Measurements from ENCODE around the gene DLX6.

DLX6 gene

DNA sequence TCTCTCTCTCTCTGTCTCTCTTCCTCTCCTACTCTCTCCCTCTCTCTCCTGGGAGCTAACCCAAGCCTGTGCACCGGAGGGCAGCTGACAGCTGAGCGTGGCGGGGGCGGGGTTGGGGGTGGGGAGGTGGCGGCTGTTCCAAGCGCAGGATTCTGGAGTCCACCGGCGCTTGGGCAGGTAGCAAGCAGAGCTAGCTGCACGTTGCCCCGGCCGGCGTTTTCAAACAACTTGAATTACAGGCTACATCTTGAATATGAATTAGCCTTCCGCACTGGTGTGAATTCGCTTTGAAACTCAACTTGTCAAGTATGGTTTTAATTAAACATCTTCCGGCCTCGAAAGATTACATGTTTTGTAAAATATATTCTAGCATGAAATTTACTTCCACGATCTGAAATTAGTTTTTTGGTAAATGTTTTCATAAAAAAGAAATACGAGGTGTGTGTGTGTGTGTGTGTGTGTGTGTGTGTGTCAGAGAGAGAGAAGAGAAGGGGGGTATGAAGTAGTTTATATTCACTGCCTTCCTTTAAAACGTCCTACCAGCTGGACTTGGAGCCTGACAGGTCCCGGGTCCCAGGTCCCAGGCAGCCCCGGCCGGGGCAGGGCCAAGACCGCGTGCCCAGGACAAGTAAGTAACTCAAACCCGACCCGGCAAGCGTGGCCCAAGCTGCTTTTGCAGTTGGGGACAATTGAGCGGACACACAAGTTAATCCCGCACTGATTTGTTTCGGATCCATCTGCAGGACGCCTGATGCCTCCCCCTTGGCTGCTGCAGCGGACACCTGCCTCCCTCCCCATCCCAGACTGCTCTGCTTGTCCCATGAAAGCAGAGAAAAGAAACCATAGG lies 9.0 kb upstream of the DLX6 start:
- peak; percentile 5 for DNase-seq (ENCODE audit: low spot score)

DNA sequence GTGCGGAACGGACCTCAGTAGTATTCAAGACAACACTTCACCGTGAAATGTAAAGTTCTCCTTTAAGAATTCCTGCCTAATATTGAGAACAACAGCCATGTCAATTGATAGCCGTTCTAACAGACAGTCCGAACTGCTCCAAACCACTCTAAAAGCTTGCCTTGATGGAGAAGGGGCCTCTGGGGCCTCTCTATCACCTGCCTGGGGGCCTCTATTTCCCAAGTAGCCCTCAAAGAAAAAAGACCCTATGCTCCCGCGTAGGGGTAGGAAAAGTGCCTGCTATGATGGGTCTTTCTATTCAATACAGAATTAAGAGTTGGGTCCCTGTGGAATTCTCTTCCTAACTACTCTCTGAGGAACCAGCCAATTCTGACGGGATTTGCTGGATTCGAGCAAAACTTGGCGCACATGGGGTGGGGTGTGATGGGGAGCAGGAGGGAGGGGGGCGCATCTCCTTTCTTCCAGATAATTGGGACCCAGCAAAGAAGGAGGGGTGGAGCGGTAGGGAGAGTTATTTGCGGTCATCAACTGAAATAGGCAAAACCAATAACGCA lies 8.3 kb upstream of the DLX6 start:
- DNase-seq (ENCODE audit: low spot score) = peak; percentile 9

DNA sequence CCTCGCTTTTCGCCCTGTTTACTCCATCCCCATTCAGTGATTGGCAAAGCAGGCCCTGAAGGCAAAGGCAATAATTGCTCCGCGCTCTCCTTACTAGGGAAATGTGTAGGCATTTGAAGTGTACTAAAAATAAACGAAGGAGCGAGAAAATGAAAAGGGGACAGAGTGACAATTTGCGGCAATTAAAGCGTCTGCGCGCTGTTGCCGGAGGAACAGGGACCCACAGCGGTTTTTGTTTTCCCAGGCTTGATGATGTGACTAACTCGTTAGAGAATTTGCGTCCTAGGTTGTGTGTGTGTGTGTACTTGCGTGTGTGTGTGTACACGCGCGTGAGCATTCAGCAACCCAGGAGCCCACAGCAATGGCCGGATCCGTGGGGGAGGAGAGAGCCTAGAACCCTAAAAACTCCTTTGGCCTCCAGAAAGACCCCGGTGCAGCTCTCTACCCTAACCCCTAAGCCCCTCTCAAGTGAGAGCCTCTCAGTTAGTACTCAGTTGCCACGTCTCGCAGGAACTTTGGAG lies 7.8 kb upstream of the DLX6 start:
- DNase-seq (ENCODE audit: low spot score) = peak; percentile 5

DNA sequence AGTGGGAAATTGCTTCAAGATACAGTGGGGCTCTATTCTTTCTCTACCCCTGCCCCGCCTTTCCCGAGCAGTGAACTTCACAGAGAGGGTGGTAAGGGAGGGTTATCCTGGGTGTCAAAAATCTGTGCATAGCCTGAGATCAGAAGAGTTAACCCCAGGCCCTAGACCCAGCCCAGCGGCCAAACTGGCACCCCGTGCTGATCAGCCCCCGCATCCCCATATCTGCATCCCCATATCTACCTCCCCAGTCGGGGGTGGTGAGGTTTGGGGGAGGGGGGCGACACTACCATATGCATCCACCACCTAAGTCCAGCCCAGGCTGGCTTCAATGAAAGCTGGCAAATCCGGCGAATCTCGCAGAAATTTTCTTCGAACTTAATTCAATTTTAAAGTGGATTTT lies 7.0 kb upstream of the DLX6 start:
- DNase-seq (ENCODE audit: low spot score) = peak; percentile 5

DNA sequence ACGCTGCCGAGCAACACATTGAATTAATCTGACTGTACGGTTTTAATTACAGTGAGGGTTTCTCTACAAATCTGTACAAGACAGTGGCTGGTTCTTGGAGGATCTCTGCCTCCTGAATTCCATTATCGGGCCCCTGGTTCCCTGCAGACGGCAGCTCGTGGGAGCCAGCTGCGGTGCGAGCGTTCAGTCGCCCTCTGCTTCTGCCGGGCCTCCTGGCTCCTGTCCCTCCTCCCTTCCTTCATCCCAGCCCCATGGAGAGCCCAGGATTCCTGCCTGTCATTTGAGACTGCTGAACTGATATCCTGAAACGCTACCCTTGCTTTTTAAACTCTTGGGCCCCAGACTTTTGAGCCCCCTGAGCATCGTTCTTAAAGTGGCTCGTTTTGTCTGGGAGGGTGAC lies 6.6 kb upstream of the DLX6 start:
- DNase-seq (ENCODE audit: low spot score) = peak; percentile 5

DNA sequence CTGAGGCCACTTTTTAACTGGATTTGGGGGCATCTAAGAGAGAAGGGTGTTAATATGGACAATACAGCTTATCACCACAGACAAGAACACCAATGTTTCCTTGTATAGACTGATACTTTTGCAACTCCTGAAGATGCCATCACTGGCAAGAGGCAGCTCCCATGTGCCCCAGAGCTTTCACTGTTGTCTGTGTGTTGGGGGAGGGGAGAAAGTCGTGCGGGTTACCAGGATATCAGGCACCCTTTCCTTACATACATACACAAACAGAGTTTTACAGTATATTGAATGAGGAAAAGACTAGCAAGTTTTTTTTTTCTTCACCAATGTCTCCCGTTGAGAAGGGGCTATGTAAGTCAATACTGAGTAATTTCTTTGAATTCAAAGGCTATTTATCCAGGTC lies 4.1 kb upstream of the DLX6 start:
- no peak for DNase-seq (ENCODE audit: low spot score)

DNA sequence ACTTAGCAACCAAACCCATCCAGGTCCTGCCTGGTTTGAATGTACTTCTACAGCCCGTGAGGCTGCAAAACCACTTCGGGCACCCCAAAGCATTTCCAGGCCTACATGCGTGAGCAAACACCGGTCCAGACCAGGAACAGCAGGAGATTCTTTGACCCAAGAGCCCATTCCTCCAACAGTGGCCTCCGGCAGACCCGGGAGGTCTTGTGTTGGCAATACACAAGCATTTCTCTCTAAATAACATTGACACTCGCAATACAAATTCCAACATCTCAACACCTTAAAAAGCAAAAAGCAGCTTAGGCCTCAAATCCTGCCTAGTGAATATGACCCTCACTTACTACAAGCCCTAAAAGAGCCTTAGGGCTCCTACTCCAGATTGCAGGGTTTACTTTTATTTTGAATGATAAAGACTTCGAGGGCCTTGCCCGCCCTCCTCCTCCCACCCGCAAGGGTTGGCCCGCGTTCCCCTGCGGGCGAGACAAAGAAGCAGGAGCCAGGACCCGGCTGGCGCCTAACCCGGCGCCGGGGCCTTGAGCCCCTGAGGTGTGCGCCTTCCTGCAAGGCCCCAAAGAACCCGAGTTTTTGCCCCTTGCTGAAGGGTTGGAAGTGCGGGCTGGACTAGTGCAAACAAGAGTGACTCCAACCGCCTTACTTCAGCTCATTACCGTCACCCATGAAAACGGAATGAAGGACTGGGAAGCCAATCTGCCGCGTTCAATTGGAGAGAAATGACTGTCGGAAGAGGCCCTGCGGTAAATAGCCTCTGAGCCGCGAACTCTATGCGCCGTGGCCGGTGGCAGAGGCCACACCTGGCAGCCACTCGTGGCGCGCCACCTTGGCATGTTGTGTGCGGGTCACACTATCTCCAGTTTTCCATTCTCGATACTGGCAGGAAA lies 3.4 kb upstream of the DLX6 start:
- no peak for DNase-seq (ENCODE audit: low spot score)

DNA sequence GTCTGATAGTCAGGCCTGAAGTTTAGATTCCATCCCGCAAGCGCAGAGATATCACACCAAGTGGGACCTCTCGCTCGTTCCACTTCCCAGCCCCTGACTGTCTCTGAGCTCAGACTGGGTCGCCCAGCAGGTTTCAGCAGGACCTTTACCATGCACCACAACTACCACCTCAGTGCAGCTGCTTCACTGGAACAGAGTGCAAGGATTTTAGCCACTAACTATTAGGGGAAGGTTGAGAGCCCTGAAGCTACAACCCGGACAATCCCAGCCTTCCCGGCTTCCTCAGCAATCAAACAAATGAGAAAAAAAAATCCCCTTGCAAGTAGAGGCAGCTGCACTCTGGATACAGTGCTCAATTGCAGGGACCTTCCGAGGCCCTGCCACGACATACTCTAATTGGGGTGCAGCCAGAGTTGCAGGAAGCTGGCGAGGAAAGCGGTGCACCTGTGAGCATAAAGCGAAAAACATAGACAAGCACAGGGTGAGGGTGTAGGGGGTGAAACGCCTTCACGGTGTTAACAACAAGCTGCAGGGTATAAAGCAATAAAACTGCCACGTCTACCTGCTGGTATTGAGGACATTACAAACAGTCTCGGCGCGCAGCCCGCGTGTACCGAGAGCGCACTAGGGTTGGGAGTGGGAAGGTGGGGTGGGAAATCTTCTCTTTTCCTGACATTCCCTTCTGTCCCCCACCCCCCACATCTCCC lies 2.6 kb upstream of the DLX6 start:
- DNase-seq (ENCODE audit: low spot score) = no peak

DNA sequence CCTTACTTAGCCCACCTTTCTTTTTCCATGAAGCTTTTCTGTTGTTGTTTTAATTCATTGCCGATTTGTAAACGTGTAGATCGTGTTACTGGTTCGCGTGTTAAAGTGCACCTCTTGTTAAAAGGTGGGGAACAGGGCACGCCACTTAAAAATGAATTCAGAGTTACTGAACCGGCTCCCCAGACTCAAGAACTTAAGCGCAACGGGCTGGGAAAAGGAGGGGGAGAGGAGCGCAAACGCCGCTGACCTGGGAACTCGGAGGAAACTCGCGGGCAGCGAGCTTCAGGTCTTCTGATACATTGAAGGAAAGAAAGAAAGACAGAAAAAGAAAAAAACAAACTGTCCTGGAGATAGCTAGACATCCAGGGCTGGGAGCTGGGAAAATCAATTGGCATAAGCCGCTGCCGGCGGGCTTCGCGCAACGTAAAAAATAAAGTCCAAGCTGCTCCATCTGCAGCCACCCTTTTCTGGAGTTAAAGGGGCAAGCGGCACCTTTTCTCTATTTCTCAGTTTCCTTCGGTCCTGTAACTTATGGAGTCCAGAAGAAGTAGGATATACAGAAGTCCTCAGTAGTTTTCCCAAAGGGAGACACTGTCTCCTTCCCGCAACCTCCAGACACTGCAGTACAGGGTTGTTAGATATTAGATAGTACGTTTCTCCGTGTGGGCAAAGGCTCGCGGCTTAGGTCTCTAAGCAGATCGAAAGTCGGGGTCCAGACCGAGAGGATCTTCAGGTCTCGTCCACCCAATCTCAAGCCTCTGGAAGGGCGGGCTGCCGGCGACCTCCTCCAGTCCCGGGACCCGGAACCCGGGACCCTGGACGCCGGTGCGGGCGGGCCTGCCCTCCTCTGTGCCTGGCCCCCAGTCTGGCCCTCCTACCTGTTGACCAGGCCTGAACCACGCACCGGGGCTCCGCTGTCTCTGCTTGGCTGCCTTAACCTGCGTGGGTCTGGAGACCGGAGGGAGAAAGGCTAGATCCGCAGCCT lies 1.8 kb upstream of the DLX6 start:
- no peak for DNase-seq (ENCODE audit: low spot score)

DNA sequence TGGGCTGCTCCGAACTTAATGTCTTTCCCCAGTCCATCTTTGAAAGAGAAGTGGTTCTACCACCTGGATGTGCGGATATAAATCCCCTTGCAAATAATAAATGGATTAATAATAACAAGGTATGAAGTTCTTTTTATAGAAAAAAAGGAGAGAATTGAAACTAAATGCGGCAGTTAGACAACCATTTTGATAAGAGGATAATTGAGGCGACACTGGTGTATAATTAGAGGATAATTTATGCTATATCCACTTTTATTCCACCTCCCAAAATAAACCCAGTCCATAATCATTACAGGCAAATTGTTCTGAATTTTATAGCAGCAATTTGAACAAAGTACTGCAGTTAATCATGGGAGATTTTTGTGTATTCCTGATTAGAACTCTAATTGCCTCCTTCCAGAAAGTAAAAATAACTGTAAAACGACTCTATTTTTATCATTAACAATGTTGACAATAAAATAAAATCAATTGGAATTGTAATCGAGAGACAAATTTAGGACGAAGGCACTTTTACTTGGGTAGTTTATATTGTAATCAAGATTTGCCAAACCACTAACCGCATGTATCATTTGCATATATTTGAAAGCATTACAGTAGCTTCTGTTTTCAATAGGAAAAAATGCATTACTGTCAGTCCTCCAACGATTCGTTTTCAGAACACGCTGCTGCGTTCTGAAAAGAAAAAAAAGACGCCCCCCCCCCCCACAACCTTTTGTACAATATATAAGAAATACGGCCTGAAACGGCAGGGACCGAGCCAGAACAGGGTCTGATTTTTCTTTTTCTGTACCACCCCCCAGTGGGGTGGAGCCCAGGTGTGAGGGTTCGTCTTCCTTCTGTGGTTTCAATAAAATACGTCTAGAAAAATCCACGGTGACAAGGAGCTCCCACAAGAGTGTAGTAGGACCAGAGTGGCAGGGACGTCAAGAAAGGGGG lies 838 bp upstream of the DLX6 start:
- DNase-seq (ENCODE audit: low spot score) = no peak

DNA sequence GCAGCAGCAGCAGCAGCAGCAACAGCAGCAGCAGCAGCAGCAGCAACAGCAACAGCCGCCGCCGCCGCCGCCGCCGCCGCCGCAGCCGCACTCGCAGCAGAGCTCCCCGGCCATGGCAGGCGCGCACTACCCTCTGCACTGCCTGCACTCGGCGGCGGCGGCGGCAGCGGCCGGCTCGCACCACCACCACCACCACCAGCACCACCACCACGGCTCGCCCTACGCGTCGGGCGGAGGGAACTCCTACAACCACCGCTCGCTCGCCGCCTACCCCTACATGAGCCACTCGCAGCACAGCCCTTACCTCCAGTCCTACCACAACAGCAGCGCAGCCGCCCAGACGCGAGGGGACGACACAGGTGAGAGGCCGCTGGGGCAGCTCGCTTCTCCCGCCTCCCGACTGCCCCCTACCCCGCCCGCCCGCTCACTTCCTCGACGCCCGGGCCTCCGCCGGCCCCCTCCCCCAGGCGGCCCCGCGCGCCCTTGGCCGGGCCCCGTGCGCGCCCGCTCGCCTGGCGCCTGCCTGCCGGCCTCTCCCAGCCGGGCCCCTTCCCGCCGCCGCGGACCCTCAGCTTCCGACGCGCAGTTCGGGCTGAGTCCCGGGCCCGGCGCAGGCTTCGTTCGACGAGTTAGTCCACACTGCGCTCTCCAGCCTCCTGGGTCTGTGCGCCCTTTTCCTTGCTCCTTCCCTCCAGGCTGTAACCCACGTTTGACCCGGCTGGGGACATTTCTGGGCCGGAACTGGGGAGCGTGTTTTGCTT lies 882 bp downstream of the DLX6 start:
- DNase-seq (ENCODE audit: low spot score) = peak; percentile 68

DNA sequence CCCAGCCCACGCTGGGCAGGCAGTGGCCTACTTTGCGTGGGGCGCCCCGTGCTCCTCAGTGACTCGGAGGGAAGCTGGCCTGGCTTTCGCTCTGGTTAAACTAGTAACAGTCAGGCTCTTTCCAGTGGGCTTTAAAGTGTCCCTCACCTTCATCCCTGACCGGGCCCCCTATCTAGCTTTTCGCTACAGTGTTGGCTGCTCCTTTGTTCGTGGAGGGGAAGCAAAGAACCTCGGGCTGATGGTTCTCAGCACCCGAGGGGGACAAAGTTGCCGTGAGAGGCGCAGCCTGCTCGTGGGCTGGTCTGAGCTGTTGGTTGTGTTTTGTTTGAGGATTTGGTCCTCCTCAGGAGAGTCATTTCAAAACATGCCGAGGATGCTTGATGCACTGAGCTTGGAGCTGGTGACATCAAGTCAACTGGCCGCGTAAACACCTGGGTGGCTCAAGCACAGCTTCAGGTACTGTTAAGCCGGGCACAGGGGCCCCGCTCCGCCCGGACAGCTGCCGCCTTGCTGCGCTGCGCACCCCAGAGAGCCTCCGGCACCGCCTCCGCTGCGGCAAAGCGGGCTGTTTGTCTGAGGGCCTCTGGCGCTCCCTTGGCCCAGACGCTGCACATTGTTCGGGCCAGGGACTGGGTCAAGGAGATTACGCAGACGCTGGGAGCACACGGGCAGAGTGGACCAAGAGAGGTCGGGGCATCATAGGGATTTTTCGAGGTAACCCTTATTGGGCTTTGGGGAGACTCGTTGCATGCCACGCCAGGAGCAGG lies 1.6 kb downstream of the DLX6 start:
- DNase-seq (ENCODE audit: low spot score) = no peak

DNA sequence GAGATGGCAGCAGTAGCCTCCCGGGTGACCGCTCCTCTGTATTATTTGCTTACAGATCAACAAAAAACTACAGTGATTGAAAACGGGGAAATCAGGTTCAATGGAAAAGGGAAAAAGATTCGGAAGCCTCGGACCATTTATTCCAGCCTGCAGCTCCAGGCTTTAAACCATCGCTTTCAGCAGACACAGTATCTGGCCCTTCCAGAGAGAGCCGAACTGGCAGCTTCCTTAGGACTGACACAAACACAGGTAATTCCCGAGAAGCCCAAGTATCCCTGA lies 2.2 kb downstream of the DLX6 start:
- DNase-seq (ENCODE audit: low spot score) = no peak

DNA sequence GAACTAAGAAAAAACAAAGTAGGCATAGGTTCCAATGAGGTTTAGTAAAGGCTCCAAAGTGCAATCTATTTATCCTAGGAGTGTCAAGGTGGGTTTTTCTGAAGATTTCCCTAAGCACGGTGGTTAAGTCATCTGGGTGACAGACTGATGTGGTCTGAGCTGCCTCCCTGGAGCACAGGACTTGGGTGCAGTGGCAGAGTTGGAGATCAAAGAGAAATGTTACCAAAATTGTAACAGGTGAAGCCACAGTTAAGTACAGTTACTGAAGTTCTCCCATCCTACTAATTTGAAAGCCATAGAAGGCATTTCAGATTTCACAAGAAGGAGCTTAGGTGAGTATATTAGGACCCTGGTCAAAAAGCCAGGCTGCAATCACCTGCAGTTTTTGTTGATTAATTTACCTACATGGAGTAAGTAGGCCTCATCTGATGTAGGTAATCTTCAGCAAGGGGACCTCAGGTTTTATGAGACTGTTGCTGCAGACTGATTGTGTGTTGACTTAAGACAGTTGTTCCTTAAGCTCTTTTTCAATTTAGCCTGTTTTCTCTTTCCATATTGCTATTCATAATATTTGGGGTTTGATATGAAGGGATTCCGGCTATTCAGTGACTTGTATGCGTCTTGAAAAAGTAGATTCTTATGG lies 3.0 kb downstream of the DLX6 start:
- DNase-seq (ENCODE audit: low spot score) = no peak

DNA sequence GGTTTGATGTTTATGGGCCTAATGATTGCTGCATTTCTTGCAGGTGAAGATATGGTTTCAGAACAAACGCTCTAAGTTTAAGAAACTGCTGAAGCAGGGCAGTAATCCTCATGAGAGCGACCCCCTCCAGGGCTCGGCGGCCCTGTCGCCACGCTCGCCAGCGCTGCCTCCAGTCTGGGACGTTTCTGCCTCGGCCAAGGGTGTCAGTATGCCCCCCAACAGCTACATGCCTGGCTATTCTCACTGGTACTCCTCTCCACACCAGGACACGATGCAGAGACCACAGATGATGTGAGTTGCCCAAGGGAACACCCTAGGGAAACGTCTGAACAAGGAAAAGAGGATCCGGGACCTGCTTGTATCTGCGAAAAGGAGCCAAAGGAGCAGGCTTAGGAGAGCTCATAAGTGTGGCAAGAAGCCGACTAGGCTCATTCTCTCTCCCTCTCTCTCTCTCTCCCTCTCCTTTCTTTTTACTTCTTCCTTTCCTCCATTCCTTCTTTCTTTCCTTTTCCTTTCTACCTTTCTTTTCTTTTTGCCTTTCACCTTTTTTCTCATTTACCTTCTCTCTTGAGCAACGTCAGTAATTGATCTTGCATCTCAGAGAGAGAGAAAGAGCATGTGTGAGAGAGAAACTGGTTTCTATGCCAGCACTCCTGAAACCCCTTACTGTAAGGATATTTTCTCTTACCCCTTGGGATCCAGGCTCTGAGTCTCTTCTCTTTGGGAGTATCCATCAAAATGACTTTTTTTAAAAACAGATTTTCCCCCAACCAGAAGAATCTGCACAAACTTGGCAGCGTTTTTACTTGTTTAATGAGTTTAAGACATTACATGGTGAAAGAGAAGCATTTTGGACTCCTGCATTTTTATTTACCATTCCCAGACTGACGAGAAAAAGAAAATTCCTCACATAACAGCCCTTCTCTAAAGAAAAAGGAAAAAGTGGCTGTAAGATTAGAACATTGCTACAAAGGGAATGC lies 4.7 kb downstream of the DLX6 start:
- no peak for DNase-seq (ENCODE audit: low spot score)

DNA sequence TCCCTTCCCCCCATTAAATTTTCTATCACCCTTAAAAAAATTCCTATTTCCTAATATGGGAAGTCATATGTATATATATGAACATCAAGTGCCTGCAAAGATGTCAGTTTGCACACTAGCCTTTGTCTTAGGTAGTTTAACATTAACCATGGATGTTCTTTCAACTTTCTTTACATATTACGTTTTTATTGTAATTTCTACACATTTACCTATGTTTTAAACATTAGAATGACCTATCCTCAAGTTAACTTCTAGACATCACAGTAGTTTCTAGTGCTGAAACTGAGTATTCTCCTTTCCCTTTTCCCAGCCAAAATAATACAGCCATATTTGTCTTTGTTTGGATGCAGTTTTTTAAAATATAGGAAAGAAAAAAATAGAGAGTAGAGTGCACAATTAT lies 5.8 kb downstream of the DLX6 start:
- no peak for DNase-seq (ENCODE audit: low spot score)

Data from AG08396 (cell line).